ENCODE measurements around the gene BBC3.
A peak's percentile ranks its signal among the peaks of the same experiment; 100 is the strongest.

The BBC3 gene

DNA sequence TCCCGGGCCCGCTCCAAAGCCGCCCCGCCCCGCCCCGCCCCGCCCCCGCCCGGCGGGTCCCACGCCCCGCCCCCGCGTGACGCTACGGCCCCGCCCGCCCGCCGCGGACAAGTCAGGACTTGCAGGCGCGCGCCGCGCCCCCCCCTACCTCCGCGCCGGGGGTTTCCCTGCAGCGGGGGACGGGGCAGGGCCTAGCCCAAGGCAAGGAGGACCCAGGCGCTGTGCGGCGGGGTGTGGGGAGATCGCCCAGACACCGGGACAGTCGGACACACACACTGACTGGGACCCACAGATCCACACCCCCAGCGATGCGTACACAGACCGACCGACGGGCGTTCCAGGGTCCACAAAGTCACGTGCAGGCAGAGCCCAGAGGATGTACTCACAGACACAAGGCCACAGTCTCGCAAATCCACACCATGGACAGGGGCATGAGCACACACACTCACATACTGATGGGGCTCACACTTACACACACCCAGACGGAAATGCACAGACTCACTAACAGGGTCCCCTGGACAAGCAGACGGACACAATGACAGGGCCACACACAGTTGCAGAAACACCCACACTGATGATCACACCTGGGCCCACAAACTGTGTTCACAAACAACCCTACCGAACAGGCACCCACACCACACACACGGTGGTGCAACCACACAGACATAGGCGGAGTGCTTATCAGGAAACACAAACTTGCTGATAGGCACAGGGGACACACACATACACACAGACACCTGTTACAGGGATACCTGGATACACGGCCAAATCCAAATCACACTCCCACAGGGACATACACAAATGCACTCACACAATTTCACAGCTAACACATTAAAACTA, 436 bp upstream of the BBC3 start:
- Mint-ChIP-seq H3K9me3 (no peaks in the 10 kb centered on the region), H3K27ac (peak overlapping the region; percentile 75), H3K27me3 (peaks cover 30% of the 10 kb centered on the region), H3K4me3 (peak overlapping the region; percentile 67), H3K4me1 (ENCODE audit: low read depth) (peaks cover 25% of the 10 kb centered on the region), H3K36me3 (ENCODE audit: low read depth) (peaks cover 5% of the 10 kb centered on the region)
- intact Hi-C loops (cut with micrococcal nuclease): no loop called here

DNA sequence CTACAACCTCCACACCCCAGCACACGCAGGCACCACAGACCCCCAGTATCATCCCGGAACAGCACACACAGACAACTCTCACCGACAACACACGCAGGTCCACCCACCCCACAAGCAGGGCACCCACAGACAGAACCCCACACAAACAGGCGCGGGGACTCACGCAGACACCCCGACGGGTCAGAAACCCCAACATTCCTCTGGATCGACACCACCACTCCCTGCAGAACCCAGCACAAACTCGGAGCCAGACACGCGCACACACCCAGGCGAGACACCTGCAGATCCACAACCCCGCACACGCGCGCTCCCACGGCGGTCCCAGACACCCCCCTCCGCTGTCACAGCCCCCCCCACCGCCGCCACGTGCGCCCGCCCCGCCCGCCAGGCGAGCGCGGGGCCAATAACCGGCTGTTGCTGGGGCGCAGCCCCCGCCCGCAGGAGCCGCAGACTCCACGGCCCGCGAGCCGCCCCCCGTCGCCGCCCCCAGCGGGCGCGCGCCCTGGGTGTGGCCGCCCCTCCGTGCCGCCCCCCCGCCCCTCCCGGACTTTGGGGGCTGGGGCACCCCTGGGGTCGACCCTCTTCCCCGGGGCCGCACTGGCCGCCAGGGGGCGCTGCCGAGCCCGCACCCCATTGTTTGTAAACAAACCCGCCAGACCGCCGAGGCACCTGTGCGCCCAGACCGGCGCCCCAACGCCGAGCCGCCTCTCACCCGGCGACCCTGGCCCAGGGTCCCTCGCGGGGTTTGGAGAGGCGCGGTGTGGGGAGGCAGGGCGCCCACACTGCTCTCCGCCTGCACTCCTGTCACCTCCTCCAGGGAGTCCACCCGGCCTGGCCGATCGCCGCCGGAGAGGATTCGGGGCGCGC, 712 bp downstream of the BBC3 start:
- intact Hi-C loops (cut with micrococcal nuclease): no loop called here
- H3K4me3 Mint-ChIP-seq: peak overlapping the region; percentile 66
- peaks cover 21% of the 10 kb centered on the region for H3K27me3 Mint-ChIP-seq

DNA sequence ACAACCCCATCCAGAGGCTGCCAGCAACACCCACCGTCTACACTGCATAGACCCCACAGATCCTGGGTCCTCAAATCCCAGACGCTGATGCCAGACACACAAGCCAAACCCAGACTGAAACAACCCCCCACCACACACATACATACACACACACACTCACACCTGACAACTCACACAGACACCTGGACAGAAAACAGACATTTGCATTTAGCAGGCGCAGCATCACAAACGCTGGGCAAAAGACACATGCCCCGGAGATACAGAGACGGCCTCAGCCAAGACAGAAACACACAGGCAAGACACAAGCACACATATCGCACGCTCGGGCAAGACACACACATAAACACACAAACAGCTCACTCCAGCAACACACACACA, 1.3 kb downstream of the BBC3 start:
- H3K27me3 Mint-ChIP-seq: peaks cover 18% of the 10 kb centered on the region
- peaks cover 31% of the 10 kb centered on the region for H3K4me1 Mint-ChIP-seq (ENCODE audit: low read depth)
- no peak overlapping the region for H3K4me3 Mint-ChIP-seq
- H3K9me3 Mint-ChIP-seq: no peaks in the 10 kb centered on the region
- intact Hi-C loops (cut with micrococcal nuclease): no loop called here
- peaks cover 5% of the 10 kb centered on the region for H3K36me3 Mint-ChIP-seq (ENCODE audit: low read depth)
- H3K27ac Mint-ChIP-seq: no peak overlapping the region

More for the DNA sequence above, 712 bp downstream of the BBC3 start:
- Mint-ChIP-seq H3K4me1 (ENCODE audit: low read depth) (peaks cover 30% of the 10 kb centered on the region), H3K9me3 (no peaks in the 10 kb centered on the region), H3K36me3 (ENCODE audit: low read depth) (peaks cover 5% of the 10 kb centered on the region), H3K27ac (no peak overlapping the region)

DNA sequence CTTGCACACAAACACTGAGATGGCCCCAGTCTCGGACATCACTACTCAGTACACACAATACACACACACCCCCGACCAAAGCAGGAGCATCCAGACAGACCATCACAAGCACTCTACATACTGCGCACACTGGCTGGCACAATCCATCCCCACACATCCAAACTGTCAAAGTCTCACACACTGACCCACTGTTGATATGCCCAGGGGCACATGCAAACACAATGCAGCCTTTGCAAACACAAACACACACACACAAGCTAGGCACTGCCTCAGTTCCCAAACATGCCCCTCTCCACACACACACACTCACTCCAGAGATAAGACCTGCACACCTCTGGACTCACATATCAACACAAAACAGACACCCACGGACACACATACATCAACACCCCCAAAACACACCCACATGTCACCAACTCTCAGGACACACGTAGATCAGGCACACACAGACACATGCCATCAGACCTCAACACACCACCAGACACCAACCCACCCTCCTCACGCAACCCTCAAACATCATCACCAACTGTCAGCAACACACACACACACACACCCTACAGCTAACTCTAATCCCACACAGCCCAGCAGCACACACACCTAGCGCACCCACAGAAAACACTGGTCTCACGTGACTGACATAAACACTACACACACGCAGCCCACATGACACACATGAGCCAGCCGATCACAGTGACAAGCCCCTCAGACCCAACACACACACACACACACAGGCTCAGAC, 1.9 kb downstream of the BBC3 start:
- H3K36me3 Mint-ChIP-seq (ENCODE audit: low read depth): peaks cover 5% of the 10 kb centered on the region
- intact Hi-C loops (cut with micrococcal nuclease): loop anchor here (1.0 kb wide), 1 partner anchor 15 kb away; no protein-coding TSS in a partner anchor
- no peaks in the 10 kb centered on the region for H3K9me3 Mint-ChIP-seq
- H3K4me3 Mint-ChIP-seq: no peak overlapping the region
- H3K27me3 Mint-ChIP-seq: peaks cover 13% of the 10 kb centered on the region
- no peak overlapping the region for H3K27ac Mint-ChIP-seq
- peaks cover 31% of the 10 kb centered on the region for H3K4me1 Mint-ChIP-seq (ENCODE audit: low read depth)

DNA sequence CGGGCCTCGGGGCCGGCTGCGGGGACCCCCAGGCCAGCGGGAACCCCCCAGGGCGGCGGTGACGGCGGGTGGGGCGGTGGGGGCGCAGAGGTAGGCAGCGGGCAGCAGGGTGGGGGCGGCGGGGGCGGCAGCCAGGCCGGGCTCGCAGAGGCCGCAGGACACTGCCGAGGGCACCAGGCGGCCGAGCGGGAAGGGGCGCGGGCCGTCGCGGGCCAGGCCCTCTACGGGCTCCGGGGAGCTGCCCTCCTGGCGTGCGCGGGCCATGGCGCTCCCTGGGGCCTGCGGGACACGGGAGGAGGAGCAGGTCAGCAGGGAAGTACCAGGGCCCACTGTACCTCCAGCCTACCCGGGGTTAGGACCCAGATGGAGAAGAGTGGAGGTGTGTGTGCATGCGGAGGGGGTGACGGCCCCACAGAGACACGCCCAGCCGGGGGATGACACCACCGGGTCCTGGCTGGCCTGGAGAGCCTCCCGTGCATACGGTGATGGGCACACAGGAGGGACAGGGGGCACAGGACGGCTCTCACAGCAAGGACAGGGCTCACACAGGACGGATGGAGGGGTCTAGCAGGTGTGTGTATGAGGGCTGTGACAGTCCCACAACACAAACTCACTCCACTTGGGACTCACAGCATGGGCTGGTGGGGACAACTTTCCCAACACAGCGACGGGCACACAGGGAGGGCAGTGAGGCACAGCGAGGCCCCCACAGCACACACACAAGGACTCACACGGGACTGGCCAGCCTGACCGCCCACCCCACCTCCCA, 2.6 kb downstream of the BBC3 start:
- Mint-ChIP-seq H3K9me3 (no peaks in the 10 kb centered on the region), H3K27me3 (peaks cover 11% of the 10 kb centered on the region), H3K27ac (no peak overlapping the region), H3K4me1 (ENCODE audit: low read depth) (peaks cover 36% of the 10 kb centered on the region), H3K4me3 (no peak overlapping the region), H3K36me3 (ENCODE audit: low read depth) (peaks cover 11% of the 10 kb centered on the region)
- intact Hi-C loops (cut with micrococcal nuclease): loop anchor here (1.0 kb wide), 1 partner anchor 16 kb away; no protein-coding TSS in a partner anchor

DNA sequence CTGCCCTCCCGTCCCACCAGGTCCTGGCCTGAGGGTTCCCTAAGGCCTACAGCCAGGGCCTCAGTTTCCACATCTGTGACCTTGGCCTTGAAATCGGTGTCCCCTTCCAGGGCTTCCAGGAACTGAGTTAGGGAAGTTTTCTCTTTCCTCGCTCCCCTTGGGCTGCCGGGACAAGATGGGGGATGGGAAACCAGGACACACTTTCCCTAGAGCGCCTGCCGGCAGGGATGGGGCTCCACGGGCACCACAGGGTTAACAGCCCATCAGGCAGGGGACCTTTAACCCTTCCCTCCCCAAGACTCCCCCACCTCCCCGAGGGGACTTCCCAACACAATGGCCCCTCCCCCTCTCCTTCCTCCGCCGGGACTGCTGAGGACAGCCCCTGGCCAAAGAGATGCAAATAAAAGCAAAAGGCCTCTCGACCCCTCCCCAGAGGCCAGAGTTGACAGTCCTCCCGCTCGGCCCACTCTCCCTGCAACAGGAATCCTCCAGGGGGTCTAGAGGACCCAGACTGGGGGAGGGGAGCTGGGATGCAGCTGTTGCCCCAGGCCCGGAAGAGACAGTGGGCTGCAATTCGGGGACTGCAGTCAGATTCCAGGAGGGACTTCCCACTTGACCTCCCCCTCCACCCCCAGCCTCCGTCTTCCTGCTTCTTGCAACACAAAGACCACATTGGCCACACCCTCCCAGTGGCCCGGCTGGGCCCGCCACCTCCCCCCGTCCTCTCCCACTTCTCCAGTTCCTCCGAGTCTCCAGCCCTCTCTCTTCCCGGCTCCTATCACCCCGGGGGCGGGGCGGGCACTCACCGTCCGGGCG, 3.4 kb downstream of the BBC3 start:
- Mint-ChIP-seq H3K36me3 (ENCODE audit: low read depth) (peaks cover 18% of the 10 kb centered on the region), H3K9me3 (no peaks in the 10 kb centered on the region), H3K27me3 (peaks cover 6% of the 10 kb centered on the region), H3K4me3 (no peak overlapping the region), H3K4me1 (ENCODE audit: low read depth) (peaks cover 30% of the 10 kb centered on the region), H3K27ac (no peak overlapping the region)
- intact Hi-C loops (cut with micrococcal nuclease): loop anchor here (1.0 kb wide), 2 partner anchors 17 to 29 kb away; partner anchors contain the start of gene CCDC9

DNA sequence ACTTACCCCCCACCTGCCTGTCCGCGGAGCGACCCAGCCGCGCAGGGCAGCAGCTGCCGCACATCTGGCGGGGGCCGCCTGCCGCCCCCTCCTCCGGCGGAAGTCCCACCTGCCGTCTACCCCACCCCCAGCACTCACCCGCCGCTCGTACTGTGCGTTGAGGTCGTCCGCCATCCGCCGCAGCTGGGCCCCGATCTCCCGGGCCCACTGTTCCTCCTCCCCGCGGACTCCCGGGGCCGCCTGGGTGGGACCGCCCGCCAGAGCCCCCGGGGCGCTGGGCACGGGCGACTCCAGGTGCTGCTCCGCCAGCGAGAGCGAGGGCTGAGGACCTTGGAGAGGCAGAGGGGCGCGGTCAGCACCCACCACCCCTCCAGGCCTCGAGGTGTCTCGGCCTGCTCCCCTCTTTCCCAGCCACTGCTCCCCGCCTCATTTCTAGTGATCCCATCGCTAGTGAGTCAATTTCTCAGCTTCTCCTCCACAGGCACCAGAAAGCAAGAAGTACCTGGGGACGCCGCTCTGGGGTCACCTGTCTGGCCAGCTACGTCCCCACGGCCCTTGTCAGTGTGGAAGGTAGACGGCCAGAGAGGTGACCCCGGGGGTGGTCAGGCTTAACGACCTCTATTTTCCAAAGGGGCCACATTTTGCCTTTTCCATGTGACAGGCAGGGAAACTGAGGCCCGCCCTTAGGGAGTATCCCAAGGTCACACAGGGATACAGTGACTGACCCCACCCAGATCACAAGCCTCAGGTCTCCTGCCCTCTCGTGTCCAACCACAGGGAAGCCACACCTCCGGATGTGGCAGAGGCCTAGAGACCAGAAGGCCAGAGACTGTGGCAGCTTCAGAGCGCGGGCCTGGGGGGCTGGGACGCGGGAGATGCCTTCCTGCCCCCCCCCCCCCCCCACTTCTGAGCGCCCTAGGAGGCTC, 4.3 kb downstream of the BBC3 start:
- intact Hi-C loops (cut with micrococcal nuclease): loop anchor here (1.0 kb wide), 1 partner anchor 30 kb away; the partner anchor contains the start of gene CCDC9
- Mint-ChIP-seq H3K4me1 (ENCODE audit: low read depth) (peaks cover 22% of the 10 kb centered on the region), H3K27ac (no peak overlapping the region), H3K36me3 (ENCODE audit: low read depth) (peaks cover 27% of the 10 kb centered on the region), H3K9me3 (no peaks in the 10 kb centered on the region), H3K27me3 (peaks cover 2% of the 10 kb centered on the region), H3K4me3 (no peak overlapping the region)

DNA sequence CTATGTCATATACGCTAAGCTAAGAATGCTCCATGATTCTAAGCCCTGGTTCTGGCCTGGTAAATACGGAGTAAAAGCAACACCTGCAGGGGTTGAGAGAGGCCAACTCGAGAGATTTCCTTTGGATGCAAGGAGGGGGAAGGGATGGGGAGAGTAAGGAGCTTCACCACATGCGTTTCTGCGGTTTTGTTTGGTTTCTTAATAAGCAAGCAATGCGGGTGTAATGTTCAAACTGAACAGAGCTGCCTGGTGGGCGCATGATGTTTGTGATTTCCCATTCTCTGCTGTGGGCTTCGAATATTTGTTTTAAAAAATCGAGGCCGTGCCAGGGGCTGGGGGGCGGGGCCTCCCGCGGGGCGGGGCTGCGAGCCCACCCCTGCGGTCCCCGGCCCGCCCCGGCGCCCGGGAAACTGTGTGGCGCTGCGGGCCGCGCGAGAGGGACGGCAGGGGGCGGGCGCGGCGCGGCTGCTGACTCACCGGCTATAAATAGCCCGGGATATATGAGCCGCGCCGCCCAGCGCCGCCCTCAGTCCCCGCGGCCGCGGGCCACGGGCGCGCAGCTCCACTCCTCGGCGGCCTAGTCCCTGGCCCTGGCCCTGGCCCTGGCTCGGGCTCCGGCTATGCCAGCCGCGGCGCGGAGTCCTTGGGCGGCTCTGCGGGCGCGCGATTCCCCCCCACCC, 5.1 kb downstream of the BBC3 start:
- peak overlapping the region; percentile 21 for H3K4me3 Mint-ChIP-seq
- peaks cover 17% of the 10 kb centered on the region for H3K4me1 Mint-ChIP-seq (ENCODE audit: low read depth)
- no peaks in the 10 kb centered on the region for H3K27me3 Mint-ChIP-seq
- peaks cover 35% of the 10 kb centered on the region for H3K36me3 Mint-ChIP-seq (ENCODE audit: low read depth)
- intact Hi-C loops (cut with micrococcal nuclease): no loop called here
- no peaks in the 10 kb centered on the region for H3K9me3 Mint-ChIP-seq
- no peak overlapping the region for H3K27ac Mint-ChIP-seq

DNA sequence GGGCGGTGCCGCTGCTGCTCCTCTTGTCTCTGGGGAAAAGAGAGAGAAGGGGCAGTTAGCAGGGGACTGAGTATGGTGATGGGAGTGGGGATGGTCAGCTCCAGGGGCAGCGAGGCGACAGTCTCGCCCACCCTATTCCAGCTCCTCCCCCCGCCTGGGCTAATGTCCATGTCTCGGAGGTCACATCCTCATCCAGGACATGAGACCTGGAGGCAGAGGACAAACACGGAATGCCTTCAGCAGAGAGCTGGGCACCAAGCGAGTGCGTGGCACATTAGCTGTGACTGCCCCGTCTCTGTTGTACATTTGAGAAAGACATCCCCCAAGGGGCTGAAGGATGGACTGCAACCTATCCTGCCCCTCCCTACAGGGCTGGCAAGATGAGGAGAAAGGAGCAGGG, 9.1 kb downstream of the BBC3 start:
- Mint-ChIP-seq H3K9me3 (no peaks in the 10 kb centered on the region), H3K4me3 (no peak overlapping the region), H3K36me3 (ENCODE audit: low read depth) (peaks cover 43% of the 10 kb centered on the region), H3K27ac (no peak overlapping the region), H3K27me3 (no peaks in the 10 kb centered on the region), H3K4me1 (ENCODE audit: low read depth) (peaks cover 13% of the 10 kb centered on the region)
- intact Hi-C loops (cut with micrococcal nuclease): no loop called here

DNA sequence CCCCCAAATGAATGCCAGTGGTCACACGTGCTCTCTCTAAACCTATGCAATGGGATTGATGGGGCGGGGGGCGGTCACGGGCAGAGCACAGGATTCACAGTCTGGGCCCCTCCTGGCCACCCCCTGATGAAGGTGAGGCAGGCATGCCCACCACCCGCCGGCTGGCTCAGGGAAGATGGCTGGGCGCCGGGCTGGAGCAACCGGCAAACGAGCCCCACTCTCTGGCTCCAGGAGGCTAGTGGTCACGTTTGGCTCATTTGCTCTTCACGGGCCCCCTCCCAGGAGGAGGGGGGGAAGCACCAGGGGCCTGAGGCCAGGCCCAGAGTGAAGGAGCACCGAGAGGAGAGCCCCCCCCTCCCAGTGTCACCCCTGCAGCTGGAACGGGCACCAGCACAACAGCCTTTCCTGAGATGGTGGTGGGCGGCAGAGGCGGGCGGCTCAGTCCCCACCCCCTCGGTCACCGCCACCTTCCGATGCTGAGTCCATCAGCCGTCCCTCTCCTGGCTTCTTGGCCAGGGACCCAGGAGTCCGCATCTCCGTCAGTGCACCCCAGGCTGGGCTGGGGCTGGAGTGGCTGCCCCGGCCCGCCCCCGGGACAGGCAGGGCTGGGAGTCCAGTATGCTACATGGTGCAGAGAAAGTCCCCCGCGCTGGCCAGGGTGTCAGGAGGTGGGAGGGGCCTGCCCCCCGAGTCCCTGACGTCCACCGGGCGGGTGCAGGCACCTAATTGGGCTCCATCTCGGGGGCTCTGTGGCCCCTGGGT, 9.7 kb downstream of the BBC3 start:
- Mint-ChIP-seq H3K27me3 (peaks cover 3% of the 10 kb centered on the region), H3K27ac (peak overlapping the region; percentile 34), H3K4me3 (no peak overlapping the region), H3K9me3 (no peaks in the 10 kb centered on the region), H3K4me1 (ENCODE audit: low read depth) (peaks cover 10% of the 10 kb centered on the region), H3K36me3 (ENCODE audit: low read depth) (peaks cover 40% of the 10 kb centered on the region)
- intact Hi-C loops (cut with micrococcal nuclease): no loop called here

DNA sequence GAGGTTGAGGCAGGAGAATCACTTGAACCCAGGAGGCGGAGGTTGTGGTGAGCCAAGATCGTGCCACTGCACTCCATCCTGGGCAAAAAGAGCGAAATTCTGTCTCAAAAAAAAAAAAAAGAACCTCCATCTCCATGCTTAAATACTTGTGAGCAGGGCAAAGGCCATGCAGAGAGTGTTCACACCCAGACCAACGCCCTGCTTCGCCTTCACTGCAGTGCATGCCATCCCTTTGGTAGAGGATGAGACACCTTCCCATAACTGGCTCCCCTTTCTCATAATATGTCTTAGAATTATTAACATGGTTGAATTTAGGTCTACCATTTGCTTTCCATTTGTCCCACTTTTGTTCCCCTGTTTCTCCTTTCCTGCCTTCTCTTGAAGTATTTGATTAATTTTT, 15.4 kb downstream of the BBC3 start:
- peaks cover 14% of the 10 kb centered on the region for H3K36me3 Mint-ChIP-seq (ENCODE audit: low read depth)
- intact Hi-C loops (cut with micrococcal nuclease): no loop called here
- H3K27ac Mint-ChIP-seq: no peak overlapping the region
- H3K9me3 Mint-ChIP-seq: no peaks in the 10 kb centered on the region
- no peak overlapping the region for H3K4me3 Mint-ChIP-seq
- peaks cover 6% of the 10 kb centered on the region for H3K4me1 Mint-ChIP-seq (ENCODE audit: low read depth)
- H3K27me3 Mint-ChIP-seq: peaks cover 3% of the 10 kb centered on the region

Measured in dendritic cell treated with granulocyte-macrophage colony-stimulating factor and Interleukin-4, amounts not matched to agents 40 ng/mL and 50 ng/mL, for 4 days (primary cell).